ENCODE results near the gene EBF3.

Gene EBF3

DNA sequence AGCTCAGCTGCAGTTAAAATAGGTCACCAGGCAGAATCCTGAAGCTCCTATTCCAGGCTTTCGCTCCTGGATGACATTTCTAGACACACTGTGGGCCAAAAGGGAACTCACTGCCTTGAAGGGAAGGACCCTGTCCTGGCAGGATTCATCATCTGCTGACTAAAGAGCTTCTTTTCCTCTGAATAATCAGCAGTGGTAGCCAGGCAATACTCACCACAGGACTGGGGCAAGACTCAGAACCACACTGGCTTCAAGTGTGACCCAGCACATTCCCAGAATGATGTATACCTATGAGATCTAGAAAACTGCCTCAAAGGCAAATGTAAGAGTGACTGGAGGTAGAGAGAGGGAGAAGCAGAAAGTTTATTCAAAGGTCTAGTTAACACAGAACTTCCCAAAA lies 29.5 kb upstream of the EBF3 start:
- no peak for TF ChIP-seq FOXP2 (optimal IDR thresholded peaks at IDR 0.05; ENCODE audit: borderline replicate concordance, extremely low read depth, extremely low read length, insufficient read depth)
- TF ChIP-seq POLR2AphosphoS5 (IDR thresholded peaks at IDR 0.05; ENCODE audit: low read depth, low read length) = no peak
- TF ChIP-seq, protein P1, sequence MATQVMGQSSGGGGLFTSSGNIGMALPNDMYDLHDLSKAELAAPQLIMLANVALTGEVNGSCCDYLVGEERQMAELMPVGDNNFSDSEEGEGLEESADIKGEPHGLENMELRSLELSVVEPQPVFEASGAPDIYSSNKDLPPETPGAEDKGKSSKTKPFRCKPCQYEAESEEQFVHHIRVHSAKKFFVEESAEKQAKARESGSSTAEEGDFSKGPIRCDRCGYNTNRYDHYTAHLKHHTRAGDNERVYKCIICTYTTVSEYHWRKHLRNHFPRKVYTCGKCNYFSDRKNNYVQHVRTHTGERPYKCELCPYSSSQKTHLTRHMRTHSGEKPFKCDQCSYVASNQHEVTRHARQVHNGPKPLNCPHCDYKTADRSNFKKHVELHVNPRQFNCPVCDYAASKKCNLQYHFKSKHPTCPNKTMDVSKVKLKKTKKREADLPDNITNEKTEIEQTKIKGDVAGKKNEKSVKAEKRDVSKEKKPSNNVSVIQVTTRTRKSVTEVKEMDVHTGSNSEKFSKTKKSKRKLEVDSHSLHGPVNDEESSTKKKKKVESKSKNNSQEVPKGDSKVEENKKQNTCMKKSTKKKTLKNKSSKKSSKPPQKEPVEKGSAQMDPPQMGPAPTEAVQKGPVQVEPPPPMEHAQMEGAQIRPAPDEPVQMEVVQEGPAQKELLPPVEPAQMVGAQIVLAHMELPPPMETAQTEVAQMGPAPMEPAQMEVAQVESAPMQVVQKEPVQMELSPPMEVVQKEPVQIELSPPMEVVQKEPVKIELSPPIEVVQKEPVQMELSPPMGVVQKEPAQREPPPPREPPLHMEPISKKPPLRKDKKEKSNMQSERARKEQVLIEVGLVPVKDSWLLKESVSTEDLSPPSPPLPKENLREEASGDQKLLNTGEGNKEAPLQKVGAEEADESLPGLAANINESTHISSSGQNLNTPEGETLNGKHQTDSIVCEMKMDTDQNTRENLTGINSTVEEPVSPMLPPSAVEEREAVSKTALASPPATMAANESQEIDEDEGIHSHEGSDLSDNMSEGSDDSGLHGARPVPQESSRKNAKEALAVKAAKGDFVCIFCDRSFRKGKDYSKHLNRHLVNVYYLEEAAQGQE (IDR thresholded peaks at IDR 0.05; ENCODE audit: insufficient read depth in 1 of 2, low read depth in 2 of 2, low read length in 2 of 2) = no peak
- no peak for TF ChIP-seq SIN3A (IDR thresholded peaks at IDR 0.05; ENCODE audit: borderline replicate concordance, insufficient read depth, low read length)
- no peak for TF ChIP-seq TAF1 (IDR thresholded peaks at IDR 0.05; ENCODE audit: borderline replicate concordance, insufficient read depth, low read length)

DNA sequence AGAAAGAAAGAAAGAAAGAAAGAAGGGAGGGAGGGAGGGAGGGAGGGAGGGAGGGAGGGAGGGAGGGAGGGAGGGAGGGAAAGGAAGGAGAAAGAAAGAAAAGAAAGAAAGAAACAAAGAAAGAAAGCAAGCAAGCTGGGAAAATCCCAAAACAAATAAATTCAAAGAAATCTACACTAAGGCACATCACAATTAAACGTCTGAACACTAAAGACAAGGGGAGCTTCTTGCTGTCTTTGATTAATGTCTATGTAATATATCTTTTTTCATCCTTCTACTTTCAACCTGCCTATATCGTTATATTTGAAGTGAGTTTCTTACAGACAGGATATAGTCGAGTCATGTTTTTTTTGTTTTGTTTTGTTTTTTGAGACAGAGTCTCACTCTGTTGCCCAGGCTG lies 28.3 kb upstream of the EBF3 start:
- TF ChIP-seq SIN3A (IDR thresholded peaks at IDR 0.05; ENCODE audit: borderline replicate concordance, insufficient read depth, low read length) = no peak
- no peak for TF ChIP-seq FOXP2 (optimal IDR thresholded peaks at IDR 0.05; ENCODE audit: borderline replicate concordance, extremely low read depth, extremely low read length, insufficient read depth)
- TF ChIP-seq, protein P1 (IDR thresholded peaks at IDR 0.05; ENCODE audit: insufficient read depth in 1 of 2, low read depth in 2 of 2, low read length in 2 of 2) = no peak
- no peak for TF ChIP-seq TAF1 (IDR thresholded peaks at IDR 0.05; ENCODE audit: borderline replicate concordance, insufficient read depth, low read length)
- TF ChIP-seq POLR2AphosphoS5 (IDR thresholded peaks at IDR 0.05; ENCODE audit: low read depth, low read length) = no peak

DNA sequence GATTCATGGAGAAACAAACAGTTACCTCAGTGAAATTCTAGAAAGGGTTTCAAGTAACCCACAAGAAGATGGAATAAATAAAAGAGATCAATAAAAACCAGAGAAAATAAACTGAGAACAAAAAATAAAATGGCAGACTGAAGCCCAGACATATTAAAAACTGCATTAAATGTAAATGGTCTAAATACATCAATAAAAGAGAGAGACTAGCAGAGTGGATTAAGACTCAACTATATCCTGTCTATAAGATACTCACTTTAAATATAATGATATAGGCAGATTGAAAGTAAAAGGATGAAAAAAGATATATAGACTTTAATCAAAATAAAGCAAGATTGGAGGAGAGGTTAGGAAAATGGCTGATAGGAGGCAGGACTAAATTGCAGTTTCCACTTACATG lies 18.8 kb upstream of the EBF3 start:
- TF ChIP-seq SIN3A (IDR thresholded peaks at IDR 0.05; ENCODE audit: borderline replicate concordance, insufficient read depth, low read length) = no peak
- no peak for TF ChIP-seq FOXP2 (optimal IDR thresholded peaks at IDR 0.05; ENCODE audit: borderline replicate concordance, extremely low read depth, extremely low read length, insufficient read depth)
- no peak for TF ChIP-seq TAF1 (IDR thresholded peaks at IDR 0.05; ENCODE audit: borderline replicate concordance, insufficient read depth, low read length)
- TF ChIP-seq POLR2AphosphoS5 (IDR thresholded peaks at IDR 0.05; ENCODE audit: low read depth, low read length) = no peak
- TF ChIP-seq, protein P1 (IDR thresholded peaks at IDR 0.05; ENCODE audit: insufficient read depth in 1 of 2, low read depth in 2 of 2, low read length in 2 of 2) = no peak

DNA sequence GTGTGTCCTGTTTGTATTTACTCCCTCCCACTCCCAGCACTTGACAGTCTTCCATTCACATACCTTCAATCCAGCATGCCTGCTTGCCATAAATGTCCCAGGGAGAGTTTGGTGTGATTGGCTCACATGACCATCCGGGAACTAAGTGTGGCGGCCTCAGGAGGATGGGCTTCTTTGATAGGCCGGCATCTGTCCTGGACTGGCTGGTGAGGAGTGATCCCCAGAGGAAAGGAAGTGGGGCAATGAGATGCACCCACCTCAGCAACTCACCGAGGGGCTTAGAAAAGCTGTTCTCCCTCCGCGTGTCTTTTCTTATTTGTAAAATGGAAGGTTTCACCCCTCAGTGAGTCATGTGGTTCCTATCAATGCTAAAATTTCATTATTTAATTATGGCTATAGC lies 14.9 kb upstream of the EBF3 start:
- TF ChIP-seq TAF1 (IDR thresholded peaks at IDR 0.05; ENCODE audit: borderline replicate concordance, insufficient read depth, low read length) = no peak
- TF ChIP-seq, protein P1 (IDR thresholded peaks at IDR 0.05; ENCODE audit: insufficient read depth in 1 of 2, low read depth in 2 of 2, low read length in 2 of 2) = no peak

DNA sequence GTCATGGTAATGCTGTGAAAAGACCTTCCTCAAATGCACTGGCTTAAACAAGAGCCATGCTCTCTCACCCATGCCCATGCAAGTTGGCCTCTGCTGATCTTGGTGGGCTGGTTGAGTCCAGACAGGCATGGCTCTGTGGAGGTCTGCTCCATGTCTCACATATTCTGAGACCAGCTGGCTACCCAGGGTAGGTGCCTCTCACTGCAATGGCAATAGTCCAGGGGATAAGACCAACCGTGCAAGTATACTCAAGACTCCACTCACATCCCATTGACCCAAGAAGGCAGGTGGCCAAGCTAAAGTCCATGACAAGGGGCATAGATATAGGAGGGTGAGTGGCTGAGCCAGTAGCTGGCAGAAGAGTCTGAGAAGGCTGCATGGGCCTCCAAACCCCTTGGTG lies 14.2 kb upstream of the EBF3 start:
- TF ChIP-seq POLR2AphosphoS5 (IDR thresholded peaks at IDR 0.05; ENCODE audit: low read depth, low read length) (no peak), FOXP2 (optimal IDR thresholded peaks at IDR 0.05; ENCODE audit: borderline replicate concordance, extremely low read depth, extremely low read length, insufficient read depth) (no peak), TAF1 (IDR thresholded peaks at IDR 0.05; ENCODE audit: borderline replicate concordance, insufficient read depth, low read length) (no peak)

Measured in PFSK-1 (cell line).